GM23338 (cell line): ENCODE data around the gene C1orf116. TPM values are rescaled to one million over a fixed set of nuclear protein-coding genes. Genes with fewer than 3 reads are reported as not detected.

Experiments used
- ATAC-seq: fragments of 200-7000 bp; cut with Tn5 transposase; 3 replicates; pipeline ENCODE4 v1.9.1; 2020
- DNase-seq: peaks from one replicate; pipeline ENCODE4 v3.0.0-alpha.2; 2015; ENCODE audit warnings: low spot score
- H2AFZ ChIP-seq: fragments of 200-600 bp; sonication (generic); 2 replicates; pipeline ENCODE4 v1.8.0; 2016; ENCODE audit warnings: antibody characterized with exemption, mild to moderate bottlenecking, moderate library complexity
- H3F3A ChIP-seq: fragments of 200-600 bp; sonication (generic); replicated peaks from 2 replicates; pipeline ENCODE4 v1.8.0; 2017; ENCODE audit warnings: antibody characterized with exemption, mixed run types, low read depth
- H3K27ac ChIP-seq: fragments of 200-600 bp; sonication (generic); 2 replicates; pipeline ENCODE4 v1.6.1; 2016; ENCODE audit warnings: low read depth
- H3K27me3 ChIP-seq: fragments of 200-600 bp; sonication (generic); 2 replicates; pipeline ENCODE4 v1.8.0; 2016; ENCODE audit warnings: mild to moderate bottlenecking, mixed run types, moderate library complexity; ENCODE audit not compliant: insufficient read depth
- H3K36me3 ChIP-seq: fragments of 200-600 bp; sonication (generic); 2 replicates; pipeline ENCODE4 v1.8.0; 2016; ENCODE audit warnings: mild to moderate bottlenecking; ENCODE audit not compliant: insufficient read depth
- H3K4me1 ChIP-seq: fragments of 200-600 bp; sonication (generic); 2 replicates; pipeline ENCODE4 v1.8.0; 2016; ENCODE audit warnings: mild to moderate bottlenecking, moderate library complexity; ENCODE audit not compliant: insufficient read depth
- H3K4me2 ChIP-seq: fragments of 200-600 bp; sonication (generic); 2 replicates; pipeline ENCODE4 v1.7.1; 2017; ENCODE audit warnings: mixed run types
- H3K4me3 ChIP-seq: fragments of 200-600 bp; sonication (generic); 2 replicates; pipeline ENCODE4 v1.6.1; 2016; ENCODE audit warnings: mixed run types
- H3K79me2 ChIP-seq: fragments of 200-600 bp; sonication (generic); replicated peaks from 2 replicates; pipeline ENCODE4 v1.8.0; 2017; ENCODE audit warnings: mild to moderate bottlenecking; ENCODE audit not compliant: insufficient read depth
- H3K9me2 ChIP-seq: fragments of 200-600 bp; sonication (generic); 2 replicates; pipeline ENCODE4 v1.8.0; 2017; ENCODE audit not compliant: insufficient read depth
- H4K20me1 ChIP-seq: fragments of 200-600 bp; sonication (generic); replicated peaks from 2 replicates; pipeline ENCODE4 v1.8.0; 2017; ENCODE audit warnings: mild to moderate bottlenecking; ENCODE audit not compliant: insufficient read depth
- H3K27ac Mint-ChIP-seq: 2 replicates; pipeline ENCODE4 v1.8.0; 2020; ENCODE audit warnings: inconsistent platforms, mild to moderate bottlenecking, moderate library complexity, mixed read lengths
- H3K27me3 Mint-ChIP-seq: 3 replicates; pipeline ENCODE4 v1.8.0; 2022; ENCODE audit warnings: low read depth, mild to moderate bottlenecking, moderate library complexity, mixed read lengths, inconsistent platforms; ENCODE audit not compliant: insufficient read depth, poor library complexity
- H3K36me3 Mint-ChIP-seq: 3 replicates; pipeline ENCODE4 v1.8.0; 2021; ENCODE audit warnings: low read depth, mild to moderate bottlenecking, inconsistent platforms, moderate library complexity, mixed read lengths
- H3K4me1 Mint-ChIP-seq: 3 replicates; pipeline ENCODE4 v1.8.0; 2020; ENCODE audit warnings: mild to moderate bottlenecking, inconsistent platforms, mixed read lengths
- H3K4me3 Mint-ChIP-seq: 3 replicates; pipeline ENCODE4 v1.8.0; 2021; ENCODE audit warnings: moderate library complexity, mild to moderate bottlenecking, inconsistent platforms, mixed read lengths
- H3K9me3 Mint-ChIP-seq: 3 replicates; pipeline ENCODE4 v1.8.0; 2020; ENCODE audit warnings: moderate library complexity, mild to moderate bottlenecking, inconsistent platforms, mixed read lengths
- CREB1 ChIP-seq: fragments of 250-450 bp; sonication (Bioruptor Pico); IDR thresholded peaks from 2 replicates; pipeline ENCODE4 v1.5.0; 2020; ENCODE audit warnings: low read depth, mild to moderate bottlenecking, moderate library complexity
- CTCF ChIP-seq, 2 experiments: fragments of 200-600 bp in 1 of 2; sonication (generic) in 1 of 2; conservative IDR thresholded peaks; 2 replicates each; pipeline versions ENCODE4 v1.5.1 to v1.6.1; 2016 to 2017; ENCODE audit warnings: antibody characterized with exemption in 2 of 2, low read depth in 2 of 2, mild to moderate bottlenecking in 2 of 2, moderate library complexity in 1 of 2
- ETS1 ChIP-seq: IDR thresholded peaks from 2 replicates; pipeline ENCODE4 v1.6.1; 2016; ENCODE audit warnings: antibody characterized with exemption
- EZH2 ChIP-seq: fragments of 200-600 bp; sonication (generic); IDR thresholded peaks from one replicate; pipeline ENCODE4 v1.8.0; 2017; ENCODE audit warnings: antibody characterized with exemption, mild to moderate bottlenecking, low read depth; ENCODE audit not compliant: unreplicated experiment
- EZH2phosphoT487 ChIP-seq: fragments of 200-600 bp; sonication (generic); IDR thresholded peaks from one replicate; pipeline ENCODE4 v1.8.1; 2018; ENCODE audit warnings: antibody characterized with exemption; ENCODE audit not compliant: unreplicated experiment
- JUNB ChIP-seq: IDR thresholded peaks from one replicate; pipeline ENCODE4 v1.6.1; 2016; ENCODE audit warnings: antibody characterized with exemption; ENCODE audit not compliant: unreplicated experiment
- NANOG ChIP-seq: IDR thresholded peaks from 2 replicates; pipeline ENCODE4 v1.6.1; 2016; ENCODE audit warnings: antibody characterized with exemption, borderline replicate concordance
- POLR2AphosphoS5 ChIP-seq: IDR thresholded peaks from 2 replicates; pipeline ENCODE4 v1.6.1; 2016; ENCODE audit warnings: antibody characterized with exemption, low read depth
- STAT1 ChIP-seq: IDR thresholded peaks from one replicate; pipeline ENCODE4 v1.6.1; 2016; ENCODE audit warnings: antibody characterized with exemption; ENCODE audit not compliant: unreplicated experiment
- ZNF114 ChIP-seq: fragments of 250-450 bp; sonication (Bioruptor Pico); IDR thresholded peaks from 2 replicates; pipeline ENCODE4 v1.5.0; 2020; ENCODE audit warnings: mild to moderate bottlenecking, moderate library complexity
- ZNF331 ChIP-seq: fragments of 250-450 bp; sonication (Bioruptor Pico); IDR thresholded peaks from 2 replicates; pipeline ENCODE4 v1.5.0; 2020; ENCODE audit warnings: low read depth, mild to moderate bottlenecking, moderate library complexity
- polyA plus RNA-seq: library from polyadenylated mRNA; unstranded; fragments of >200 nt; fragmentation: Nextera tagmentation; extraction: Ambion mirVana; gene quantifications from 2 replicates; pipeline ENCODE4 v1.2.1, GENCODE V29; 2016
- total RNA-seq: library from RNA; depleted of rRNA; stranded (reverse); fragments of >200 nt; shearing (Covaris generic); gene quantifications from 2 replicates; pipeline ENCODE4 v1.2.3, GENCODE V29; 2014
- TF ChIP-seq, protein P1 (sequence below): fragments of 250-450 bp; sonication (Bioruptor Pico); IDR thresholded peaks from 2 replicates; pipeline ENCODE4 v1.5.0; 2020; ENCODE audit warnings: mild to moderate bottlenecking, moderate library complexity
- TF ChIP-seq, protein P2 (sequence below): IDR thresholded peaks from one replicate; pipeline ENCODE4 v1.6.1; 2018; ENCODE audit warnings: antibody characterized with exemption; ENCODE audit not compliant: unreplicated experiment

C1orf116 gene
- total and polyA plus RNA-seq, 2 experiments from 2014 or later = 2.3 to 5.3 TPM

GRCh38 chr1:206971029-206971655, 61.4 kb downstream of the C1orf116 start:
- Histone ChIP-seq H3K4me3 (no peak overlapping the region), H3K9me2 (0 out of 2 replicates have a peak, but pooled peaks cover 4% of the 10 kb centered on the region), H4K20me1 (no peaks in the 10 kb centered on the region), H3K4me2 (no peak overlapping the region), H3K36me3 (no peaks in the 10 kb centered on the region), H3K27me3 (no peaks in the 10 kb centered on the region), H2AFZ (no peak overlapping the region), H3K27ac (no peak overlapping the region), H3K79me2 (no peaks in the 10 kb centered on the region), H3K4me1 (no peaks in the 10 kb centered on the region), H3F3A (no peaks in the 10 kb centered on the region)
- no peaks in the 10 kb centered on the region; the same call in 2 of the 3 replicates for H3K4me1 Mint-ChIP-seq
- no peak overlapping the region for H3K27ac Mint-ChIP-seq
- ATAC-seq = no peak
- TF ChIP-seq ETS1 (no peak), ZNF114 (CRISPR knock-in tag) (no peak), EZH2 (no peak), EZH2phosphoT487 (no peak), CREB1 (CRISPR knock-in tag) (no peak), NANOG (no peak), ZNF331 (CRISPR knock-in tag) (no peak), STAT1 (no peak), CTCF (conservative IDR thresholded peaks at IDR 0.05; ENCODE audit: low read depth in 2 of 2) (no peak), POLR2AphosphoS5 (no peak), JUNB (no peak)
- TF ChIP-seq, protein P1, sequence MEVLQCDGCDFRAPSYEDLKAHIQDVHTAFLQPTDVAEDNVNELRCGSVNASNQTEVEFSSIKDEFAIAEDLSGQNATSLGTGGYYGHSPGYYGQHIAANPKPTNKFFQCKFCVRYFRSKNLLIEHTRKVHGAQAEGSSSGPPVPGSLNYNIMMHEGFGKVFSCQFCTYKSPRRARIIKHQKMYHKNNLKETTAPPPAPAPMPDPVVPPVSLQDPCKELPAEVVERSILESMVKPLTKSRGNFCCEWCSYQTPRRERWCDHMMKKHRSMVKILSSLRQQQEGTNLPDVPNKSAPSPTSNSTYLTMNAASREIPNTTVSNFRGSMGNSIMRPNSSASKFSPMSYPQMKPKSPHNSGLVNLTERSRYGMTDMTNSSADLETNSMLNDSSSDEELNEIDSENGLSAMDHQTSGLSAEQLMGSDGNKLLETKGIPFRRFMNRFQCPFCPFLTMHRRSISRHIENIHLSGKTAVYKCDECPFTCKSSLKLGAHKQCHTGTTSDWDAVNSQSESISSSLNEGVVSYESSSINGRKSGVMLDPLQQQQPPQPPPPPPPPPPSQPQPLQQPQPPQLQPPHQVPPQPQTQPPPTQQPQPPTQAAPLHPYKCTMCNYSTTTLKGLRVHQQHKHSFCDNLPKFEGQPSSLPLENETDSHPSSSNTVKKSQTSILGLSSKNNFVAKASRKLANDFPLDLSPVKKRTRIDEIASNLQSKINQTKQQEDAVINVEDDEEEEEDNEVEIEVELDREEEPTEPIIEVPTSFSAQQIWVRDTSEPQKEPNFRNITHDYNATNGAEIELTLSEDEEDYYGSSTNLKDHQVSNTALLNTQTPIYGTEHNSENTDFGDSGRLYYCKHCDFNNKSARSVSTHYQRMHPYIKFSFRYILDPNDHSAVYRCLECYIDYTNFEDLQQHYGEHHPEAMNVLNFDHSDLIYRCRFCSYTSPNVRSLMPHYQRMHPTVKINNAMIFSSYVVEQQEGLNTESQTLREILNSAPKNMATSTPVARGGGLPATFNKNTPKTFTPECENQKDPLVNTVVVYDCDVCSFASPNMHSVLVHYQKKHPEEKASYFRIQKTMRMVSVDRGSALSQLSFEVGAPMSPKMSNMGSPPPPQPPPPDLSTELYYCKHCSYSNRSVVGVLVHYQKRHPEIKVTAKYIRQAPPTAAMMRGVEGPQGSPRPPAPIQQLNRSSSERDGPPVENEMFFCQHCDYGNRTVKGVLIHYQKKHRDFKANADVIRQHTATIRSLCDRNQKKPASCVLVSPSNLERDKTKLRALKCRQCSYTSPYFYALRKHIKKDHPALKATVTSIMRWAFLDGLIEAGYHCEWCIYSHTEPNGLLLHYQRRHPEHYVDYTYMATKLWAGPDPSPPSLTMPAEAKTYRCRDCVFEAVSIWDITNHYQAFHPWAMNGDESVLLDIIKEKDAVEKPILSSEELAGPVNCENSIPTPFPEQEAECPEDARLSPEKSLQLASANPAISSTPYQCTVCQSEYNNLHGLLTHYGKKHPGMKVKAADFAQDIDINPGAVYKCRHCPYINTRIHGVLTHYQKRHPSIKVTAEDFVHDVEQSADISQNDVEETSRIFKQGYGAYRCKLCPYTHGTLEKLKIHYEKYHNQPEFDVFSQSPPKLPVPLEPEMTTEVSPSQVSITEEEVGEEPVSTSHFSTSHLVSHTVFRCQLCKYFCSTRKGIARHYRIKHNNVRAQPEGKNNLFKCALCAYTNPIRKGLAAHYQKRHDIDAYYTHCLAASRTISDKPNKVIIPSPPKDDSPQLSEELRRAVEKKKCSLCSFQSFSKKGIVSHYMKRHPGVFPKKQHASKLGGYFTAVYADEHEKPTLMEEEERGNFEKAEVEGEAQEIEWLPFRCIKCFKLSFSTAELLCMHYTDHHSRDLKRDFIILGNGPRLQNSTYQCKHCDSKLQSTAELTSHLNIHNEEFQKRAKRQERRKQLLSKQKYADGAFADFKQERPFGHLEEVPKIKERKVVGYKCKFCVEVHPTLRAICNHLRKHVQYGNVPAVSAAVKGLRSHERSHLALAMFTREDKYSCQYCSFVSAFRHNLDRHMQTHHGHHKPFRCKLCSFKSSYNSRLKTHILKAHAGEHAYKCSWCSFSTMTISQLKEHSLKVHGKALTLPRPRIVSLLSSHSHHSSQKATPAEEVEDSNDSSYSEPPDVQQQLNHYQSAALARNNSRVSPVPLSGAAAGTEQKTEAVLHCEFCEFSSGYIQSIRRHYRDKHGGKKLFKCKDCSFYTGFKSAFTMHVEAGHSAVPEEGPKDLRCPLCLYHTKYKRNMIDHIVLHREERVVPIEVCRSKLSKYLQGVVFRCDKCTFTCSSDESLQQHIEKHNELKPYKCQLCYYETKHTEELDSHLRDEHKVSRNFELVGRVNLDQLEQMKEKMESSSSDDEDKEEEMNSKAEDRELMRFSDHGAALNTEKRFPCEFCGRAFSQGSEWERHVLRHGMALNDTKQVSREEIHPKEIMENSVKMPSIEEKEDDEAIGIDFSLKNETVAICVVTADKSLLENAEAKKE = no peak
- TF ChIP-seq, protein P2, sequence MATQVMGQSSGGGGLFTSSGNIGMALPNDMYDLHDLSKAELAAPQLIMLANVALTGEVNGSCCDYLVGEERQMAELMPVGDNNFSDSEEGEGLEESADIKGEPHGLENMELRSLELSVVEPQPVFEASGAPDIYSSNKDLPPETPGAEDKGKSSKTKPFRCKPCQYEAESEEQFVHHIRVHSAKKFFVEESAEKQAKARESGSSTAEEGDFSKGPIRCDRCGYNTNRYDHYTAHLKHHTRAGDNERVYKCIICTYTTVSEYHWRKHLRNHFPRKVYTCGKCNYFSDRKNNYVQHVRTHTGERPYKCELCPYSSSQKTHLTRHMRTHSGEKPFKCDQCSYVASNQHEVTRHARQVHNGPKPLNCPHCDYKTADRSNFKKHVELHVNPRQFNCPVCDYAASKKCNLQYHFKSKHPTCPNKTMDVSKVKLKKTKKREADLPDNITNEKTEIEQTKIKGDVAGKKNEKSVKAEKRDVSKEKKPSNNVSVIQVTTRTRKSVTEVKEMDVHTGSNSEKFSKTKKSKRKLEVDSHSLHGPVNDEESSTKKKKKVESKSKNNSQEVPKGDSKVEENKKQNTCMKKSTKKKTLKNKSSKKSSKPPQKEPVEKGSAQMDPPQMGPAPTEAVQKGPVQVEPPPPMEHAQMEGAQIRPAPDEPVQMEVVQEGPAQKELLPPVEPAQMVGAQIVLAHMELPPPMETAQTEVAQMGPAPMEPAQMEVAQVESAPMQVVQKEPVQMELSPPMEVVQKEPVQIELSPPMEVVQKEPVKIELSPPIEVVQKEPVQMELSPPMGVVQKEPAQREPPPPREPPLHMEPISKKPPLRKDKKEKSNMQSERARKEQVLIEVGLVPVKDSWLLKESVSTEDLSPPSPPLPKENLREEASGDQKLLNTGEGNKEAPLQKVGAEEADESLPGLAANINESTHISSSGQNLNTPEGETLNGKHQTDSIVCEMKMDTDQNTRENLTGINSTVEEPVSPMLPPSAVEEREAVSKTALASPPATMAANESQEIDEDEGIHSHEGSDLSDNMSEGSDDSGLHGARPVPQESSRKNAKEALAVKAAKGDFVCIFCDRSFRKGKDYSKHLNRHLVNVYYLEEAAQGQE = no peak
- H3K27me3 Mint-ChIP-seq = no peaks in the 10 kb centered on the region
- no peaks in the 10 kb centered on the region for H3K36me3 Mint-ChIP-seq
- no peak for DNase-seq
- no peak overlapping the region for H3K4me3 Mint-ChIP-seq
- no peaks in the 10 kb centered on the region for H3K9me3 Mint-ChIP-seq
